OCI-LY7 (cell line): ENCODE measurements around the gene VEGFA. TPM values are rescaled to one million over a fixed set of nuclear protein-coding genes. Genes with fewer than 3 reads are reported as not detected.

Experiments
- BruUV-seq: library from RNA; stranded (reverse); fragments of 400-500 nt; replicated peaks from 2 replicates; lab custom pipeline; 2021; lab: Mats Ljungman, UMichigan
- CTCF ChIA-PET: fragments of 300-600 bp; sonication (Branson Sonifier 250); formaldehyde crosslinking; loops from one replicate; lab custom pipeline; 2022; ENCODE audit warnings: antibody characterized with exemption; ENCODE audit not compliant: unreplicated experiment; lab: Charles Lee
- POLR2A ChIA-PET: fragments of 300-600 bp; sonication (Branson Sonifier 250); formaldehyde crosslinking; loops from one replicate; lab custom pipeline; 2022; ENCODE audit warnings: antibody characterized with exemption; lab: Charles Lee
- DNase-seq: peaks from one replicate; pipeline ENCODE4 v3.0.0-alpha.2; 2015; ENCODE audit warnings: low spot score
- H2AFZ ChIP-seq: fragments of 200-600 bp; sonication (generic), shearing (Covaris generic); 2 replicates; pipeline ENCODE4 v1.6.1; 2014; ENCODE audit warnings: mild to moderate bottlenecking, antibody characterized with exemption, low read length, moderate library complexity
- H3K27ac ChIP-seq: fragments of 200-600 bp; sonication (generic); 2 replicates; pipeline ENCODE4 v1.5.1; 2014; ENCODE audit warnings: mixed run types, low read depth, mild to moderate bottlenecking, moderate library complexity, low read length, inconsistent platforms; ENCODE audit not compliant: poor library complexity, severe bottlenecking
- H3K36me3 ChIP-seq: fragments of 200-600 bp; sonication (generic); 2 replicates; pipeline ENCODE4 v1.6.1; 2014; ENCODE audit warnings: mild to moderate bottlenecking, antibody characterized with exemption, low read length, moderate library complexity, mixed read lengths; ENCODE audit not compliant: insufficient read depth
- H3K4me1 ChIP-seq: fragments of 200-600 bp; sonication (generic); 2 replicates; pipeline ENCODE4 v1.5.1; 2014; ENCODE audit warnings: mild to moderate bottlenecking, low read length; ENCODE audit not compliant: insufficient read depth, poor library complexity, severe bottlenecking
- H3K4me2 ChIP-seq: fragments of 200-600 bp; sonication (generic); 2 replicates; pipeline ENCODE4 v1.6.1; 2014; ENCODE audit warnings: mild to moderate bottlenecking, low read length
- H3K4me3 ChIP-seq: fragments of 200-600 bp; sonication (generic); 2 replicates; pipeline ENCODE4 v1.5.1; 2014; ENCODE audit warnings: mild to moderate bottlenecking, low read depth, low read length; ENCODE audit not compliant: poor library complexity, severe bottlenecking
- H3K79me2 ChIP-seq: fragments of 200-600 bp; sonication (generic); 2 replicates; pipeline ENCODE4 v1.6.1; 2016; ENCODE audit warnings: low read depth, mild to moderate bottlenecking, low read length, moderate library complexity, mixed read lengths; ENCODE audit not compliant: insufficient read depth
- H3K9me2 ChIP-seq: fragments of 200-600 bp; sonication (generic); 2 replicates; pipeline ENCODE4 v1.6.1; 2016; ENCODE audit warnings: mild to moderate bottlenecking, low read length, mixed read lengths; ENCODE audit not compliant: insufficient read depth
- H3K9me3 ChIP-seq: fragments of 200-600 bp; sonication (generic); 2 replicates; pipeline ENCODE4 v1.6.1; 2014; ENCODE audit warnings: mild to moderate bottlenecking, mixed run types, low read length, mixed read lengths
- H4K20me1 ChIP-seq: fragments of 200-600 bp; sonication (generic); 2 replicates; pipeline ENCODE4 v1.6.1; 2014; ENCODE audit warnings: mild to moderate bottlenecking, antibody characterized with exemption, low read length, moderate library complexity, mixed read lengths; ENCODE audit not compliant: insufficient read depth
- CTCF ChIP-seq: fragments of 200-600 bp; sonication (generic); conservative IDR thresholded peaks from 2 replicates; pipeline ENCODE4 v1.5.1; 2014; ENCODE audit warnings: mild to moderate bottlenecking, antibody characterized with exemption, low read length, moderate library complexity, mixed read lengths
- EZH2phosphoT487 ChIP-seq: fragments of 200-600 bp; sonication (generic); IDR thresholded peaks from 2 replicates; pipeline ENCODE4 v1.6.1; 2018; ENCODE audit warnings: low read depth, borderline replicate concordance, mild to moderate bottlenecking, mixed run types, antibody characterized with exemption, low read length, moderate library complexity, mixed read lengths
- intact Hi-C: fragments of 100-400 bp; cut with micrococcal nuclease; formaldehyde crosslinking; loops from one replicate; pipeline ENCODE4 v1.10.0; 2022; ENCODE audit not compliant: unreplicated experiment
- total RNA-seq, 2 experiments: library from RNA; depleted of rRNA in 1 of 2; stranded (reverse); fragments of >200 nt in 1 of 2; shearing (Covaris generic) in 1 of 2; gene quantifications; 2 replicates each; pipeline ENCODE4 v1.2.3, GENCODE V29; 2014 to 2022

VEGFA gene
- total RNA-seq, 2 experiments from 2014 or later, result 59.7 to 88.5 TPM

DNA sequence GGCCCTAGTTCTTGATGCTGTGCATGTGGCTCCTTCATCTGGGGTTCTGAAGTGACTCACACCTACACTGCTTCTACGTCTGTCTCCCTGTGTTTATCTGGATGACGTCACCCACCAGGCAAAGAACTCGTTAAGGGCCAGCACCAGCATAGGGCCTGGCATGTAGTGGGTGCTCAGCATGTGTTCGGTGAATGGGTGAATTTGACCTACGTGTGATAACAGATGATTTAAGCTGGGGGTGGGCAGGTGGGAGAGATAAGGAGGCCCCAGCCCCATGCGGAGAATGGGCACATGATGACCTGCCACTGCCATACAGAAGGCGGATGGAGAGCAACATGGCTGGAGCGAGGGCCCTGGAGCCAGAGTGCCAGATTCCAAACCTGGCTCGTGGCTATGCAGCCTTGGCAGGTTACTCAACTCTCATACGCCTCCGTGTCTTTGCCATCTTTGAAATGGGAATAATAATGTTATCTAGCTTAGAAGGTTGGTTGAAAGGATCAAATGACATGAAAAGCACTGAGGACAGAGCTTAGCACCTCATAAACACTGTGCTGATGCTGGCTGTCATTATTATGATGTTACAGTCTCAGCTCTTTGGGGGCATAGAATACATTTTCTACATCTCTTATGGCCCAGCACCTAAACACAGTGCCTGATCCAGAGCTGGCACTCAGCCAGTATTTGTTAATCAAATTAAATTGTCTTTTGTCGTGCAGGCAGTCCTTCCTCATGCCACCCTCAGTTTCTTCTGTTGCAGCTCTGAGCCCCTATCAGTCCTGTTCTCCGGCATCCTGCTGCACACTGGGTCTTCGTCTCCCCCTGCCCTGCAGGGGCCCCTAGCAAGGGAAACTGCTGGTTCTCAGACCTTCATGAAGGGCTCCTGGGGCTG, 39.6 kb downstream of the VEGFA start:
- H3K36me3 ChIP-seq, result no peaks in the 10 kb centered on the region
- H3K27ac ChIP-seq, result no peak overlapping the region
- CTCF ChIA-PET, result no interaction called here
- POLR2A ChIA-PET, result no interaction called here
- no peaks in the 10 kb centered on the region for H3K9me2 ChIP-seq
- H2AFZ ChIP-seq, result no peak overlapping the region
- TF ChIP-seq EZH2phosphoT487 (no peak), CTCF (no peak)
- peak; percentile 8 for DNase-seq
- H3K4me3 ChIP-seq, result no peak overlapping the region
- H3K4me1 ChIP-seq, result peaks cover 4% of the 10 kb centered on the region
- no TSS peak for BruUV-seq
- intact Hi-C loops, result no loop called here
- no peaks in the 10 kb centered on the region for H4K20me1 ChIP-seq
- H3K9me3 ChIP-seq, result no peaks in the 10 kb centered on the region
- H3K4me2 ChIP-seq, result no peak overlapping the region
- H3K79me2 ChIP-seq, result no peaks in the 10 kb centered on the region

- H3K79me2 ChIP-seq, result no peaks in the 10 kb centered on the region
- DNase-seq, result no peak
- TF ChIP-seq EZH2phosphoT487, result no peak
- TF ChIP-seq CTCF, result no peak
- no peaks in the 10 kb centered on the region for H3K36me3 ChIP-seq
- intact Hi-C loops, result no loop called here
- H2AFZ ChIP-seq, result no peak overlapping the region
- no peak overlapping the region for H3K27ac ChIP-seq
- BruUV-seq, result no TSS peak
- H3K9me2 ChIP-seq, result no peaks in the 10 kb centered on the region
- ChIA-PET POLR2A (no interaction called here), CTCF (no interaction called here)
- H4K20me1 ChIP-seq, result no peaks in the 10 kb centered on the region
- no peak overlapping the region for H3K4me2 ChIP-seq
- peaks cover 4% of the 10 kb centered on the region for H3K4me1 ChIP-seq
- H3K9me3 ChIP-seq, result no peaks in the 10 kb centered on the region
- no peak overlapping the region for H3K4me3 ChIP-seq
Measured at GRCh38 chr6:43810965-43811732, 41.1 kb downstream of the VEGFA start.
